Measurements from ENCODE around the gene POU3F4. TPM values are rescaled to one million over a fixed set of nuclear protein-coding genes. Genes with fewer than 3 reads are reported as not detected.

Gene POU3F4
- not detected for polyA plus RNA-seq (2012; ENCODE audit: insufficient read length, low read depth)

DNA sequence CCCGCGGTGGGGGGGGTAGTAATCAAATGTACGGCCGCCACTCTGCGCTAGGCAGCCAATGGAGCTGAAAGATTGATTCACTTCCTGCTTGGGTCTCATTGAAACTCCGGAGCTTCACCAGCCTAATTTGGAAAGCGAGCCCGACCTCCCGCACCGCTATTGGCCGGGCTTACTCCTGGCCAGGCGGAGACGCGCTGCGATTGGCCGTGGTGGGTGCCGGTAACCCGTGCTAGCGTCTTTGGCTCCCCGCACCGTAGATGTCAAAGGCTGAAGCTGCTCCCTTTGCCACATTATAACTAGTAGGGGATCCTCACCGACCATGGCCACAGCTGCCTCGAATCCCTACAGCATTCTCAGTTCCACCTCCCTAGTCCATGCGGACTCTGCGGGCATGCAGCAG, at the start of gene POU3F4:
Gene POU3F4, plus strand, starts transcription at position 285 of the 400 bp plus-strand sequence. Its CDS starts 35 bp downstream, at position 320.
- TF ChIP-seq TAF1 (IDR thresholded peaks at IDR 0.05; ENCODE audit: borderline replicate concordance, insufficient read depth, low read length) (no peak), POLR2AphosphoS5 (IDR thresholded peaks at IDR 0.05; ENCODE audit: low read depth, low read length) (no peak), FOXP2 (optimal IDR thresholded peaks at IDR 0.05; ENCODE audit: borderline replicate concordance, extremely low read depth, extremely low read length, insufficient read depth) (no peak), SIN3A (IDR thresholded peaks at IDR 0.05; ENCODE audit: borderline replicate concordance, insufficient read depth, low read length) (no peak)
- TF ChIP-seq, protein P1, sequence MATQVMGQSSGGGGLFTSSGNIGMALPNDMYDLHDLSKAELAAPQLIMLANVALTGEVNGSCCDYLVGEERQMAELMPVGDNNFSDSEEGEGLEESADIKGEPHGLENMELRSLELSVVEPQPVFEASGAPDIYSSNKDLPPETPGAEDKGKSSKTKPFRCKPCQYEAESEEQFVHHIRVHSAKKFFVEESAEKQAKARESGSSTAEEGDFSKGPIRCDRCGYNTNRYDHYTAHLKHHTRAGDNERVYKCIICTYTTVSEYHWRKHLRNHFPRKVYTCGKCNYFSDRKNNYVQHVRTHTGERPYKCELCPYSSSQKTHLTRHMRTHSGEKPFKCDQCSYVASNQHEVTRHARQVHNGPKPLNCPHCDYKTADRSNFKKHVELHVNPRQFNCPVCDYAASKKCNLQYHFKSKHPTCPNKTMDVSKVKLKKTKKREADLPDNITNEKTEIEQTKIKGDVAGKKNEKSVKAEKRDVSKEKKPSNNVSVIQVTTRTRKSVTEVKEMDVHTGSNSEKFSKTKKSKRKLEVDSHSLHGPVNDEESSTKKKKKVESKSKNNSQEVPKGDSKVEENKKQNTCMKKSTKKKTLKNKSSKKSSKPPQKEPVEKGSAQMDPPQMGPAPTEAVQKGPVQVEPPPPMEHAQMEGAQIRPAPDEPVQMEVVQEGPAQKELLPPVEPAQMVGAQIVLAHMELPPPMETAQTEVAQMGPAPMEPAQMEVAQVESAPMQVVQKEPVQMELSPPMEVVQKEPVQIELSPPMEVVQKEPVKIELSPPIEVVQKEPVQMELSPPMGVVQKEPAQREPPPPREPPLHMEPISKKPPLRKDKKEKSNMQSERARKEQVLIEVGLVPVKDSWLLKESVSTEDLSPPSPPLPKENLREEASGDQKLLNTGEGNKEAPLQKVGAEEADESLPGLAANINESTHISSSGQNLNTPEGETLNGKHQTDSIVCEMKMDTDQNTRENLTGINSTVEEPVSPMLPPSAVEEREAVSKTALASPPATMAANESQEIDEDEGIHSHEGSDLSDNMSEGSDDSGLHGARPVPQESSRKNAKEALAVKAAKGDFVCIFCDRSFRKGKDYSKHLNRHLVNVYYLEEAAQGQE (IDR thresholded peaks at IDR 0.05; ENCODE audit: insufficient read depth in 1 of 2, low read depth in 2 of 2, low read length in 2 of 2): no peak

DNA sequence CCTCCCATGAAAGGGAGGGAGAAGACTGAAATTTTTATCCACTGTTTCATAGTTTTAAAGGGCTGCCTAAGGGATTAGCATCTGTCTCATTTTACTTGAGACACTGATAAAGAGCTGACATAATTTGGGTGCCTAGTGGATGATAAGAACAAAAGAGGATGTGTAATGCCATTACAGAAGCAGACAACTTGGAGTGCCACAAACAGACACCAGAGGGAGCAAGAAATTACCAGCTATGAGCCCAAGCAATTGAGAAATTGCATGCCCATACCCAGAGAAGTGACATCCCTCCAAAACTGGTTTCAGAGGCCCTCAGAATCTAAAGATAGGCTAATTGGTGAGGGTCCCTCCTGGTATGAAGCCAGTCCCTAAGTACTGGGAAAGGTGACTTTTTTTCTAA, 38.5 kb upstream of the POU3F4 start:
- TF ChIP-seq TAF1 (IDR thresholded peaks at IDR 0.05; ENCODE audit: borderline replicate concordance, insufficient read depth, low read length) (no peak), FOXP2 (optimal IDR thresholded peaks at IDR 0.05; ENCODE audit: borderline replicate concordance, extremely low read depth, extremely low read length, insufficient read depth) (no peak), SIN3A (IDR thresholded peaks at IDR 0.05; ENCODE audit: borderline replicate concordance, insufficient read depth, low read length) (no peak), POLR2AphosphoS5 (IDR thresholded peaks at IDR 0.05; ENCODE audit: low read depth, low read length) (no peak)
- TF ChIP-seq, protein P1 (IDR thresholded peaks at IDR 0.05; ENCODE audit: insufficient read depth in 1 of 2, low read depth in 2 of 2, low read length in 2 of 2): no peak

DNA sequence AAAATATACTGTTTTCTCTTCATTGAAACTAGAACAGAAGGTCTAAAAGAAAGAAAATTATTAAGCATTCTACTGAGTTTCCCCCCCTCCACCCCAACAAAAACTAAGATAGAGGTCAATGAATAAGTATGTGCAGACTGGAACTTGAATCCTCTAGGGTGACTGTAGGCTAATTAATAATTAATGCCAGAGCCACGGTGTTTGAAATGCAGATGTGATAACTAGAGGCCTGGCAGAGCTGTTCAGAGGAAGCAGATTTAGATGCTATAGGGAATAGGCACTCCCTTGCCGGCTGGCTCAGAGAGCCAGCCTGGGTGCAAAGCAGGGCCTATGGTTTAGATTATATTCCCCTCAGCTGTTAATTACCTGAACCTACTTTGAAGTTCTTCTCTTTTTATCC, 12.2 kb upstream of the POU3F4 start:
- TF ChIP-seq, protein P1 (IDR thresholded peaks at IDR 0.05; ENCODE audit: insufficient read depth in 1 of 2, low read depth in 2 of 2, low read length in 2 of 2): no peak
- TF ChIP-seq SIN3A (IDR thresholded peaks at IDR 0.05; ENCODE audit: borderline replicate concordance, insufficient read depth, low read length) (no peak), POLR2AphosphoS5 (IDR thresholded peaks at IDR 0.05; ENCODE audit: low read depth, low read length) (no peak), TAF1 (IDR thresholded peaks at IDR 0.05; ENCODE audit: borderline replicate concordance, insufficient read depth, low read length) (no peak), FOXP2 (optimal IDR thresholded peaks at IDR 0.05; ENCODE audit: borderline replicate concordance, extremely low read depth, extremely low read length, insufficient read depth) (no peak)

DNA sequence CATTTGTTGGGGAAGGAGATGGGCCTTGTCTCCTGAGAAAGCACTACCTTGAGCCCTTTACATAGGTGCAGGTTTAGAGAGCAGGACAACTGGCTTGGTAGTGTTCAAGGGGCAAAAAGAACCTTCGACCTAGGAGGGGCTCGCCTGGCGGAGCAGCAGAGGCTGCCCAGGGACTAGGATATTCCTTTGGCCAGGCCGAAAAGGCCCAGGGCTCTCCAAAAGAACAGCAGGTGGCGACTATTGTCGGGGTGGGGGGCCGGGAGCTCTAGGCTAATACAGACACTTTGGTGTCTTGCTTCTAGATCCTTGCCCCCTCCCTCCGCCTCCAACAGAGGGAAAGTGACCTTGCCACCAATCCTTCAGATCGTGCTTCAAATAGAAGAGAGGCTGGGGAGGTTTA, 7.1 kb upstream of the POU3F4 start:
- TF ChIP-seq SIN3A (IDR thresholded peaks at IDR 0.05; ENCODE audit: borderline replicate concordance, insufficient read depth, low read length) (no peak), POLR2AphosphoS5 (IDR thresholded peaks at IDR 0.05; ENCODE audit: low read depth, low read length) (no peak), FOXP2 (optimal IDR thresholded peaks at IDR 0.05; ENCODE audit: borderline replicate concordance, extremely low read depth, extremely low read length, insufficient read depth) (no peak), TAF1 (IDR thresholded peaks at IDR 0.05; ENCODE audit: borderline replicate concordance, insufficient read depth, low read length) (no peak)
- TF ChIP-seq, protein P1 (IDR thresholded peaks at IDR 0.05; ENCODE audit: insufficient read depth in 1 of 2, low read depth in 2 of 2, low read length in 2 of 2): no peak

DNA sequence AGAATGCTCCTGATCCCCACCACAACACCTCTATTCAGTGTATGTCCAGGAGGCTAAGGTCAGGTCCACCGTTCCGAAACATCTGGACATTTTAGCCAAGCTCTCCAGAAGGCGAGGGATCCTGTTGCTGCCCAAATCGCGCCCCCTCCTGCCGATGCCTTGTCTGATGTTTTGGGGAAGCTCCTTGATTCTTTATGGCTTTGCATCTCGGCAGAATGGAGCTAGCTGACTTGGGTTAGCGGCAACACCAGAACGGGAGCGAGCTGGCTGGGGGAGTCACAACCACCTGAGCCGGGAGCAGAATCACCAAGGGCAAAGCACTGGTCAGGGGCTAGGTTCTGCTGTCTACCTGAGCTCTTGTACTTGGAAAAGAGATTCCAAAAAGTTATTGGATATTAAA, 6.6 kb upstream of the POU3F4 start:
- TF ChIP-seq, protein P1 (IDR thresholded peaks at IDR 0.05; ENCODE audit: insufficient read depth in 1 of 2, low read depth in 2 of 2, low read length in 2 of 2): no peak
- TF ChIP-seq SIN3A (IDR thresholded peaks at IDR 0.05; ENCODE audit: borderline replicate concordance, insufficient read depth, low read length) (no peak), FOXP2 (optimal IDR thresholded peaks at IDR 0.05; ENCODE audit: borderline replicate concordance, extremely low read depth, extremely low read length, insufficient read depth) (no peak), POLR2AphosphoS5 (IDR thresholded peaks at IDR 0.05; ENCODE audit: low read depth, low read length) (no peak), TAF1 (IDR thresholded peaks at IDR 0.05; ENCODE audit: borderline replicate concordance, insufficient read depth, low read length) (no peak)

All from PFSK-1 (cell line).